ENCODE data around the gene SLC26A11.

DNA sequence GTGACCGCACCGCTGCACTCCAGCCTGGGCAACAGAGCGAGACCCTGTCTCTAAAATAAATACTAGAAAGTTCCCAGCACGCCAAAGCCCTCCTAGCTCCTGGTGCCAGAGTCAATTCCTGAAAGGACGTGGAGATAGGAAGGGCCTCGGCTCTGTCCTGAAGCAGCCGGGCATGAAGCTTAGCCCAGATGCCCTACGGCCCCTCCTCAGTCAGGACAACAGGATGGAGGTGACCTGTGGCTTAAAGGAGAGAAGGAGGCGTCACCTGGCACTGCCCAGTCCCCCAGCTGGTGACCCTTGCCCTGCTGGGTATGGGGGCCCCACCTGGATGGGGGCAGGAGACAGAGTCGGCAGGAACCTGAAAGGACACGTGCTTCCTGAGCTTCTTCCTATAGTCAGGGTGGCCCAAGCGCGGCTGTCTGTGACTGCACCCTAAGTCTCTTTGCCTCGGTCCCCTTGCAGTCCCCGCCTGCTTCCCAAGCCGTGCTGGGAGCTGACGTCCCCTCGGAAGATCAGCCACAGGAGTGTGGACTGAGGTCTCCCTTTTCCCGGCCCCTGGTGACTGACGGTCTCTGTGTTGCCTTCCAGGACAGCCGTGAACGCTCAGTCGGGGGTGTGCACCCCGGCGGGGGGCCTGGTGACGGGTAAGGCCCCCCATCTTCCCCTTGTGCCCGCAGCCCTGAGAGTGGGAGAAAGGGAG is 25.5 kb downstream of the SLC26A11 start:
- TF ChIP-seq, protein P1, sequence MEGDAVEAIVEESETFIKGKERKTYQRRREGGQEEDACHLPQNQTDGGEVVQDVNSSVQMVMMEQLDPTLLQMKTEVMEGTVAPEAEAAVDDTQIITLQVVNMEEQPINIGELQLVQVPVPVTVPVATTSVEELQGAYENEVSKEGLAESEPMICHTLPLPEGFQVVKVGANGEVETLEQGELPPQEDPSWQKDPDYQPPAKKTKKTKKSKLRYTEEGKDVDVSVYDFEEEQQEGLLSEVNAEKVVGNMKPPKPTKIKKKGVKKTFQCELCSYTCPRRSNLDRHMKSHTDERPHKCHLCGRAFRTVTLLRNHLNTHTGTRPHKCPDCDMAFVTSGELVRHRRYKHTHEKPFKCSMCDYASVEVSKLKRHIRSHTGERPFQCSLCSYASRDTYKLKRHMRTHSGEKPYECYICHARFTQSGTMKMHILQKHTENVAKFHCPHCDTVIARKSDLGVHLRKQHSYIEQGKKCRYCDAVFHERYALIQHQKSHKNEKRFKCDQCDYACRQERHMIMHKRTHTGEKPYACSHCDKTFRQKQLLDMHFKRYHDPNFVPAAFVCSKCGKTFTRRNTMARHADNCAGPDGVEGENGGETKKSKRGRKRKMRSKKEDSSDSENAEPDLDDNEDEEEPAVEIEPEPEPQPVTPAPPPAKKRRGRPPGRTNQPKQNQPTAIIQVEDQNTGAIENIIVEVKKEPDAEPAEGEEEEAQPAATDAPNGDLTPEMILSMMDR (IDR thresholded peaks at IDR 0.05) = no peak
- no peak for TF ChIP-seq POLR2A (IDR thresholded peaks at IDR 0.05)
